ENCODE measurements around the gene C17orf100.
A peak's percentile ranks its signal among the peaks of the same experiment; 100 is the strongest.

The C17orf100 gene

GRCh38 chr17:6696906-6697305, 45.3 kb downstream of the C17orf100 start:
- no peak for DNase-seq

GRCh38 chr17:6698004-6698403, 46.4 kb downstream of the C17orf100 start:
- no peak for DNase-seq

GRCh38 chr17:6699997-6700947, 48.7 kb downstream of the C17orf100 start:
- DNase-seq: no peak

GRCh38 chr17:6700948-6701307, 49.4 kb downstream of the C17orf100 start:
- DNase-seq: no peak

GRCh38 chr17:6701719-6702118, 50.2 kb downstream of the C17orf100 start:
- DNase-seq: peak; percentile 74

- DNase-seq: no peak
These were observed 51.1 kb downstream of the C17orf100 start for GRCh38 chr17:6702567-6703215.
